IMR-90 (cell line): Measurements from ENCODE around the gene KLK14. TPM values are rescaled to one million over a fixed set of nuclear protein-coding genes. Genes with fewer than 3 reads are reported as not detected.

Source experiments
- ATAC-seq: fragments of 200-7000 bp; cut with Tn5 transposase; 2 replicates; pipeline ENCODE4 v1.9.1; 2020; ENCODE audit warnings: low read depth, mild to moderate bottlenecking, moderate library complexity
- BruUV-seq: library from RNA; stranded (reverse); fragments of 400-500 nt; replicated peaks from 2 replicates; lab custom pipeline; 2021; lab: Mats Ljungman, UMichigan
- CTCF ChIA-PET: fragments of 300-600 bp; formaldehyde crosslinking; extraction: SDS; loops from one replicate; lab custom pipeline; 2021; ENCODE audit warnings: antibody characterized with exemption; lab: Yijun Ruan, JAX
- POLR2A ChIA-PET: fragments of 300-600 bp; sonication (Branson Sonifier 250); formaldehyde crosslinking; loops from one replicate; lab custom pipeline; 2022; ENCODE audit warnings: antibody characterized with exemption; ENCODE audit not compliant: unreplicated experiment; lab: Charles Lee
- DNase-seq: peaks from one replicate; pipeline ENCODE4 v3.0.0; 2013
- H2AFZ ChIP-seq: replicated peaks from 2 replicates; pipeline ENCODE3; 2013; ENCODE audit warnings: low read length, mild to moderate bottlenecking; ENCODE audit not compliant: poor library complexity
- H2AK5ac ChIP-seq: 2 replicates; pipeline ENCODE4 v1.6.1; 2013; ENCODE audit warnings: low read depth, low read length, inconsistent platforms
- H2AK9ac ChIP-seq: replicated peaks from 2 replicates; pipeline ENCODE3; 2013; ENCODE audit warnings: mild to moderate bottlenecking, low read depth, low read length, moderate library complexity; ENCODE audit not compliant: poor library complexity
- H2BK120ac ChIP-seq: 2 replicates; pipeline ENCODE4 v1.6.1; 2013; ENCODE audit warnings: low read depth, low read length, inconsistent platforms
- H2BK15ac ChIP-seq: 3 replicates; pipeline ENCODE4 v1.6.1; 2013; ENCODE audit warnings: low read depth, low read length, inconsistent platforms
- H2BK20ac ChIP-seq: 2 replicates; pipeline ENCODE4 v1.6.1; 2013; ENCODE audit warnings: low read depth, mild to moderate bottlenecking, inconsistent platforms, low read length, moderate library complexity
- H2BK5ac ChIP-seq: 2 replicates; pipeline ENCODE4 v1.6.1; 2013; ENCODE audit warnings: mild to moderate bottlenecking, low read depth, low read length, inconsistent platforms; ENCODE audit not compliant: poor library complexity, severe bottlenecking
- H3K14ac ChIP-seq: replicated peaks from 2 replicates; pipeline ENCODE4 v1.6.1; 2013; ENCODE audit warnings: low read depth, low read length, inconsistent platforms
- H3K18ac ChIP-seq: 2 replicates; pipeline ENCODE4 v1.6.1; 2013; ENCODE audit warnings: low read depth, low read length, control low read depth
- H3K23ac ChIP-seq: 2 replicates; pipeline ENCODE4 v1.6.1; 2013; ENCODE audit warnings: low read depth, low read length, inconsistent platforms
- H3K27ac ChIP-seq: 2 replicates; pipeline ENCODE4 v1.5.1; 2013; ENCODE audit warnings: mild to moderate bottlenecking, control low read depth, low read length; ENCODE audit not compliant: insufficient read depth
- H3K27me3 ChIP-seq: 2 replicates; pipeline ENCODE4 v1.6.1; 2013; ENCODE audit warnings: low read length; ENCODE audit not compliant: control insufficient read depth, insufficient read depth
- H3K36me3 ChIP-seq: 2 replicates; pipeline ENCODE4 v1.6.1; 2013; ENCODE audit warnings: low read length, mixed read lengths; ENCODE audit not compliant: control insufficient read depth, insufficient read depth
- H3K4ac ChIP-seq: 2 replicates; pipeline ENCODE4 v1.6.1; 2013; ENCODE audit warnings: low read depth, low read length, inconsistent platforms
- H3K4me1 ChIP-seq: 2 replicates; pipeline ENCODE4 v1.6.1; 2013; ENCODE audit warnings: low read length, mixed read lengths; ENCODE audit not compliant: control insufficient read depth, insufficient read depth
- H3K4me2 ChIP-seq: 2 replicates; pipeline ENCODE4 v1.6.1; 2013; ENCODE audit warnings: low read depth, mild to moderate bottlenecking, control low read depth, low read length, moderate library complexity
- H3K4me3 ChIP-seq: 2 replicates; pipeline ENCODE4 v1.5.1; 2013; ENCODE audit warnings: low read depth, mild to moderate bottlenecking, control low read depth, low read length, moderate library complexity; ENCODE audit not compliant: insufficient read depth
- H3K56ac ChIP-seq: 2 replicates; pipeline ENCODE4 v1.6.1; 2013; ENCODE audit warnings: low read length, inconsistent platforms; ENCODE audit not compliant: insufficient read depth; ENCODE audit errors: extremely low read depth
- H3K79me1 ChIP-seq, 2 experiments: 2 replicates each; pipeline ENCODE4 v1.6.1; 2013; ENCODE audit warnings: low read length in 2 of 2, inconsistent platforms in 1 of 2, low read depth in 1 of 2
- H3K9ac ChIP-seq: 2 replicates; pipeline ENCODE4 v1.6.1; 2013; ENCODE audit warnings: low read depth, low read length, control low read depth
- H3K9me1 ChIP-seq: 2 replicates; pipeline ENCODE4 v1.6.1; 2013; ENCODE audit warnings: low read length, inconsistent platforms; ENCODE audit not compliant: insufficient read depth
- H3K9me3 ChIP-seq: 2 replicates; pipeline ENCODE4 v1.6.1; 2013; ENCODE audit warnings: low read length; ENCODE audit not compliant: control insufficient read depth, insufficient read depth
- H4K20me1 ChIP-seq: 2 replicates; pipeline ENCODE4 v1.6.1; 2013; ENCODE audit warnings: low read length, inconsistent platforms; ENCODE audit not compliant: insufficient read depth
- H4K5ac ChIP-seq: 2 replicates; pipeline ENCODE4 v1.6.1; 2013; ENCODE audit warnings: mild to moderate bottlenecking, low read depth, low read length, control low read depth
- H4K8ac ChIP-seq, 2 experiments: 2 replicates each; pipeline ENCODE4 v1.6.1; 2013; ENCODE audit warnings: low read depth in 2 of 2, low read length in 2 of 2, control low read depth in 1 of 2, inconsistent platforms in 1 of 2
- H4K91ac ChIP-seq: 2 replicates; pipeline ENCODE4 v1.6.1; 2013; ENCODE audit warnings: low read depth, low read length, inconsistent platforms; ENCODE audit not compliant: insufficient read depth
- BHLHE40 ChIP-seq: fragments of 150-350 bp; IDR thresholded peaks from 2 replicates; pipeline ENCODE4 v1.6.1; 2016; ENCODE audit warnings: mild to moderate bottlenecking, low read depth, low read length
- ELK1 ChIP-seq: fragments of 150-350 bp; IDR thresholded peaks from 2 replicates; pipeline ENCODE4 v1.6.1; 2016; ENCODE audit warnings: low read depth, mild to moderate bottlenecking, low read length, moderate library complexity, borderline replicate concordance
- MAFK ChIP-seq: IDR thresholded peaks from 2 replicates; pipeline ENCODE4 v1.6.1; 2012; ENCODE audit warnings: low read depth, low read length, improper control_type of control experiment
- MAZ ChIP-seq: IDR thresholded peaks from 2 replicates; pipeline ENCODE4 v1.6.1; 2012; ENCODE audit warnings: low read depth, mild to moderate bottlenecking, low read length, improper control_type of control experiment, moderate library complexity, borderline replicate concordance
- POLR2A ChIP-seq: IDR thresholded peaks from 2 replicates; pipeline ENCODE4 v1.6.1; 2012; ENCODE audit warnings: mild to moderate bottlenecking, low read depth, low read length
- RCOR1 ChIP-seq: IDR thresholded peaks from 2 replicates; pipeline ENCODE4 v1.6.1; 2012; ENCODE audit warnings: mild to moderate bottlenecking, low read length, improper control_type of control experiment; ENCODE audit not compliant: insufficient replicate concordance
- RFX5 ChIP-seq: IDR thresholded peaks from 2 replicates; pipeline ENCODE4 v1.8.0; 2012; ENCODE audit warnings: low read depth, mild to moderate bottlenecking, low read length, moderate library complexity
- SMC3 ChIP-seq: fragments of 150-350 bp; IDR thresholded peaks from 2 replicates; pipeline ENCODE4 v1.6.1; 2016; ENCODE audit warnings: low read depth, mild to moderate bottlenecking, antibody characterized with exemption, low read length, moderate library complexity
- WGBS, 2 experiments: methylation state at CpG; one replicate each; pipeline versions ENCODE4 v1.1.5 to v1.1.7; 2013; ENCODE audit warnings: missing lambda C conversion rate in 2 of 2; ENCODE audit not compliant: insufficient read length in 1 of 2; ENCODE audit errors: extremely low coverage in 2 of 2; 5-methylcytosine and 5-hydroxymethylcytosine counted together
- dilution Hi-C: fragments of 300-500 bp; cut with HindIII; formaldehyde crosslinking; loops from one replicate; pipeline ENCODE4 v1.14.3; 2018; ENCODE audit warnings: low sequenced_read_pairs; ENCODE audit not compliant: unreplicated experiment
- in situ Hi-C: fragments of 300-500 bp; cut with MboI; formaldehyde crosslinking; loops from 3 replicates; pipeline ENCODE4 v1.14.3; 2019; ENCODE audit warnings: low sequenced_read_pairs, inconsistent platforms, mixed read lengths
- intact Hi-C: fragments of 100-400 bp; cut with micrococcal nuclease; formaldehyde crosslinking; loops from 2 replicates; pipeline ENCODE4 v1.10.0; 2022
- polyA plus RNA-seq, 3 experiments: library from polyadenylated mRNA; depleted of rRNA; stranded (reverse); fragments of >200 nt; gene quantifications; 2 replicates each; pipeline ENCODE4 v1.2.3, GENCODE V29; 2012; ENCODE audit warnings: low replicate concordance in 1 of 3
- total RNA-seq: library from RNA; depleted of rRNA; stranded (reverse); fragments of >200 nt; gene quantifications from 2 replicates; pipeline ENCODE4 v1.2.3, GENCODE V29; 2012
- TF ChIP-seq, protein P1 (sequence below): fragments of 150-350 bp; IDR thresholded peaks from 2 replicates; pipeline ENCODE4 v1.6.1; 2017; ENCODE audit warnings: mild to moderate bottlenecking, antibody characterized with exemption, low read length, low read depth

KLK14 gene
- total and polyA plus RNA-seq, 2 of the 4 experiments (the other 2 are of a cell fraction): not detected

DNA sequence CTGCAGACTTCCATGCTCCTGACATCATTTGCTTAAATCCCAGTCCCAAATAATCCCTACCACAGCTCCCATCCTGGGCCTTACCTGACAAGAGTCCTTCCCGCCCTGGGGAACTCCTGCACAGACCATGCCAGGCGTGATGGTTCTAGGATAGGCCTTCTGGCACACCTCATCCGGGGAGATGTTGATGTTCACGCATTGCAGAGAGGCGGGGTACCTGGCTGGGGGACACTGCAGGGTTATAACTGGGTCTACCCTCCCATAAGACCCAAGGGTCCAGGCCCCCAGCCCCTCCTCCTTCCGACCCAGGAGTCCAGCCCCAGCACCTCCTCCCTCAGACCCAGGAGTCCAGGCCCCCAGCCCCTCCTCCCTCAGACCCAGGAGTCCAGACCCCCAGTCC lies 4.0 kb downstream of the KLK14 start:
- no peaks in the 10 kb centered on the region for H3K79me1 ChIP-seq
- ChIA-PET POLR2A (no interaction called here), CTCF (no interaction called here)
- no peaks in the 10 kb centered on the region for H3K9me1 ChIP-seq
- no peak overlapping the region for H2AK9ac ChIP-seq
- no peaks in the 10 kb centered on the region for H4K20me1 ChIP-seq
- no peaks in the 10 kb centered on the region for H3K27me3 ChIP-seq
- no peak overlapping the region for H3K4ac ChIP-seq
- H3K4me2 ChIP-seq: no peak overlapping the region
- H3K4me1 ChIP-seq: no peaks in the 10 kb centered on the region
- H2AK5ac ChIP-seq: no peak overlapping the region
- H3K9me3 ChIP-seq: no peaks in the 10 kb centered on the region; the same call in none of the 2 replicates
- no peak overlapping the region for H2BK20ac ChIP-seq
- ATAC-seq (no peak), DNase-seq (no peak)
- TF ChIP-seq POLR2A (no peak), RFX5 (no peak), RCOR1 (no peak), MAFK (no peak), SMC3 (no peak), BHLHE40 (no peak), MAZ (no peak), ELK1 (no peak)
- TF ChIP-seq, protein P1, sequence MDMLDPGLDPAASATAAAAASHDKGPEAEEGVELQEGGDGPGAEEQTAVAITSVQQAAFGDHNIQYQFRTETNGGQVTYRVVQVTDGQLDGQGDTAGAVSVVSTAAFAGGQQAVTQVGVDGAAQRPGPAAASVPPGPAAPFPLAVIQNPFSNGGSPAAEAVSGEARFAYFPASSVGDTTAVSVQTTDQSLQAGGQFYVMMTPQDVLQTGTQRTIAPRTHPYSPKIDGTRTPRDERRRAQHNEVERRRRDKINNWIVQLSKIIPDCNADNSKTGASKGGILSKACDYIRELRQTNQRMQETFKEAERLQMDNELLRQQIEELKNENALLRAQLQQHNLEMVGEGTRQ: no peak
- H4K8ac ChIP-seq: no peak overlapping the region
- H3K14ac ChIP-seq: no peak overlapping the region
- no peak overlapping the region for H3K56ac ChIP-seq
- no peak overlapping the region for H3K23ac ChIP-seq
- intact Hi-C loops: no loop called here
- BruUV-seq: no TSS peak
- no peak overlapping the region for H2BK15ac ChIP-seq
- H4K5ac ChIP-seq: no peak overlapping the region
- dilution Hi-C loops: no loop called here
- H3K36me3 ChIP-seq: no peaks in the 10 kb centered on the region
- no peak overlapping the region for H3K18ac ChIP-seq
- H2BK5ac ChIP-seq: no peak overlapping the region
- no peak overlapping the region for H2BK120ac ChIP-seq
- H2AFZ ChIP-seq: no peak overlapping the region
- in situ Hi-C loops: no loop called here
- H4K91ac ChIP-seq: no peak overlapping the region
- H3K9ac ChIP-seq: no peak overlapping the region
- H3K4me3 ChIP-seq: no peak overlapping the region
- no peak overlapping the region for H3K27ac ChIP-seq
- 40% methylated on average over 1 of the region's 6 CpGs; no CpG with 5 or more reads in 1 of the 2 experiments for WGBS, 2 experiments
